ENCODE data around the gene RARS1.

RARS1 gene

DNA sequence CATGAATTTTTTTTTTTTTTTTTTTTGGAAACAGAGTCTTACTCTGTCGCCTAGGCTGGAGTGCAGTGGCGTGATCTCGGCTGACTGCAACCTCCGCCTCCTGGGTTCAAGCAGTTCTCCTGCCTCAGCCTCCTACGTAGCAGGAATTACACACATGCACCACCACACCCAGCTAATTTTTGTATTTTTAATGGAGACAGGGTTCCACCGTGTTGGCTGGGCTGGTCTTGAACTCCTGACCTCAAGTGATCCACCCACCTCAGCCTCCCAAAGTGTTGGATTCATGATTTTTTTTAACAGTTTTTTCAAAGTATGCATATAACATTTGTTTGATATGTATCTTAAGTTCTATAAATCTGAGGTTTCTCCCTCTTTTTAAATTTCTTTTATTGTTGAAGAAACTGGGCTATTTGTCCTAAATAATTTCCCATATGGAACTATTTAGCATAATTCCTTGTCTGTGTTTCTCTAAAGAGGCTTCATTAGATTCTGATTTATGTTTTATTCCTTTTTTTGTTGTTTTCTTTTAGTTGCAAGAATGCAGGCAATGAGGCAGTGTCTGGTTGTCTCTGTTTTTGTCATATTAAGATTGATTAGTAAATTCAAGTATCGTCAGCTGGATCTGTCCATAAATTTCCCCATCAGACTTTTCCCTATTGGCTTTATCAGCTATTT lies 16.4 kb downstream of the RARS1 start:
- H3K4me3 ChIP-seq (ENCODE audit: low read depth, low read length) = no peak overlapping the region
- no peak for TF ChIP-seq CTCF (IDR thresholded peaks at IDR 0.05; ENCODE audit: borderline replicate concordance, insufficient read depth, low read depth, low read length)

GRCh38 chr5:168513861-168514428 lies 27.7 kb downstream of the RARS1 start:
- no peak overlapping the region for H3K4me3 ChIP-seq (ENCODE audit: low read depth, low read length)
- no peak for TF ChIP-seq CTCF (IDR thresholded peaks at IDR 0.05; ENCODE audit: borderline replicate concordance, insufficient read depth, low read depth, low read length)

DNA sequence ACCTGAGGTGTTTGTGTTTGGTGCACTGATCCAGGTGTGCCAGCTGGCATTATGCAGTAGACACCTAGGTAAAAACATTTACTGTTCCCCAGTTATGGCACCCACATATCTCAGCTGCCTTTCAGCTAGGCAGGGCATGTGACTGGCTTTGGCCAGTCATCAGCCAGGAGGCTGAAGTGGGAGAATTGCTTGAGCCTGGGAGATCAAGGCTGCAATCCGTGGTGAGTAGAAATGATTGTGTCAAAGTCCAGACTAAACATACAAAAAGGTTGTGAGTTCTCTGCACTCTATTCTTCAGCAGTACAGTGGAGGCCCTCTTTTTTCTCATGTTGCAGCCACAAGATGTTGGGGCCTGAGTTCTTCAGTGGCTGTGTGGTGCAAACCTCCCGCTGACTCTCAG lies 39.6 kb downstream of the RARS1 start:
- no peak for TF ChIP-seq CTCF (IDR thresholded peaks at IDR 0.05; ENCODE audit: borderline replicate concordance, insufficient read depth, low read depth, low read length)
- H3K4me3 ChIP-seq (ENCODE audit: low read depth, low read length) = no peak overlapping the region

DNA sequence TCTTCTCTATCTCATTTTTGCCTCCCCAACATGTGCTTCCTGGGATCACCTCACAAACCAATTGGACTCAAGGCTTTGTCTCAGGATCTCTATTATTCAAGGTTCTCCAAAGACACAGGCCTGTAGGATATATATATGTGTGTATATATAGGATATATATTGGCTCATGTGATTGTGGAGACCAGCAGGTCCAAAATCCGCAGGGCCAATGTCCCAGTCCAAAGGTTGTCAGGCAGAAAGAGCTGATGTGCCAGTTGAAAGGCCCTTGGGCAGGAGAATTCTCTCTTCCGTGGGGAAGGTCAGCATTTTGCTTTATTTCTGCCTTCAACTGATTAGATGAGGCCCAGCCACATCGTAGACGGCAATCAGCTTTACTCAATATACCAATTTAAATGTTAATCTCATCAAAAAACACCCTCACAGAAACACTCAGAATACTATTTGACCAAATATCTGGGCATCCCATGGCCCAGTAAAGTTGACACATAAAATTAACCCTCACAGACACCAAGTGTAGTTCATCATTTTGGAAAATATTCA lies 41.6 kb downstream of the RARS1 start:
- TF ChIP-seq CTCF (IDR thresholded peaks at IDR 0.05; ENCODE audit: borderline replicate concordance, insufficient read depth, low read depth, low read length) = no peak
- no peak overlapping the region for H3K4me3 ChIP-seq (ENCODE audit: low read depth, low read length)

GRCh38 chr5:168528521-168529373 lies 42.5 kb downstream of the RARS1 start, which contains the start of gene FBLL1:
TSS of gene FBLL1 (plus strand) at chr5:168529305. CDS start at chr5:168529505, 200 bp downstream.
- no peak within 1 kb of the TSS for H3K4me3 ChIP-seq (ENCODE audit: low read depth, low read length)
- TF ChIP-seq CTCF (IDR thresholded peaks at IDR 0.05; ENCODE audit: borderline replicate concordance, insufficient read depth, low read depth, low read length) = no peak

DNA sequence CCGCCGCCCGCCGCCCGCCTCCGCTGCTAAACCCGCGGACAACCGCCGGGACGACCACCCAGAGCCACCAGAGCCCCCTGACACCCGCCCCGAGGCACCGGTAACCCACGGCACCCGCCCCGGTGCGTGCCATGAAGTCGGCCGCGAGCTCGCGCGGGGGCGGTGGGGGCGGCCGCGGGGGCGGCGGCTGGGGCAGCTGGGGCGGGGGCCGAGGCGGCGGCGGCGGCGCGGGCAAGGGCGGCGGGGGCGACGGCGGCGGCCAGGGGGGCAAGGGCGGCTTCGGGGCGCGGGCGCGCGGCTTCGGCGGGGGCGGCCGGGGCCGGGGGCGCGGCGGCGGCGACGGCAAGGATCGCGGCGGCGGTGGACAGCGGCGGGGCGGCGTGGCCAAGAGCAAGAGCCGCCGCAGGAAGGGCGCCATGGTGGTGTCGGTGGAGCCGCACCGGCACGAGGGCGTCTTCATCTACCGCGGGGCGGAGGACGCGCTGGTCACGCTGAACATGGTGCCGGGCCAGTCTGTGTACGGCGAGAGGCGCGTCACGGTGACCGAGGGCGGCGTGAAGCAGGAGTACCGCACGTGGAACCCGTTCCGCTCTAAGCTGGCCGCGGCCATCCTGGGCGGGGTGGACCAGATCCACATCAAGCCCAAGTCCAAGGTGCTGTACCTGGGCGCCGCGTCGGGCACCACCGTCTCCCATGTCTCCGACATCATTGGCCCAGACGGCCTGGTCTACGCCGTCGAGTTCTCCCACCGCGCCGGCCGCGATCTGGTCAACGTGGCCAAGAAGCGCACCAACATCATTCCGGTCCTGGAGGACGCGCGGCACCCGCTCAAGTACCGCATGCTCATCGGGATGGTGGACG lies 43.3 kb downstream of the RARS1 start:
- no peak overlapping the region for H3K4me3 ChIP-seq (ENCODE audit: low read depth, low read length)
- TF ChIP-seq CTCF (IDR thresholded peaks at IDR 0.05; ENCODE audit: borderline replicate concordance, insufficient read depth, low read depth, low read length) = no peak
